GM21619 (cell line): Measurements from ENCODE around the gene CLOCK.

Source experiments
- ATAC-seq: cut with Tn5 transposase; IDR thresholded peaks from one replicate; pipeline ENCODE4 v1.9.1; 2021; ENCODE audit not compliant: unreplicated experiment

CLOCK gene

DNA sequence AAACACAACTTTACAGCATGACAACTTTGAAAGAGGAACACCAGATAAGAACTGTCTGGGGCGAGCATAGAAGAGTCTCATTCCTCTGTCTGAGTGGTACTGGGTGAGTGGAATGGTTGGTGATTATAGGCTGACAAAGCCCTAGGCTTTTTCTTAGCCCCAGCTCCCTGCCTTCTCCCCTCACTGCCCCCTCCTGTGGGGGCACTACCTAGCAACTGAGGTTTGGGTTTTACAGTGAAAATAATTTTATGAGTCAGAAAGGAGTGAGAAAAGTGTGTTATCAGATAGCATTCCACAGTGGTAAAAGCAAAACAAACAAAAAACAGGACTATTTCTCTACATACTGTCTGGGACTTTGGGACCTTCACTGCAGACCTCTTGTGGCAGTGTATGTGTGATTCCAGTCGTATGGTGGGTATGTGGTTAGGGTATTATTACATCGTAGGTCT lies 161.5 kb downstream of the CLOCK start:
- ATAC-seq, result no peak

DNA sequence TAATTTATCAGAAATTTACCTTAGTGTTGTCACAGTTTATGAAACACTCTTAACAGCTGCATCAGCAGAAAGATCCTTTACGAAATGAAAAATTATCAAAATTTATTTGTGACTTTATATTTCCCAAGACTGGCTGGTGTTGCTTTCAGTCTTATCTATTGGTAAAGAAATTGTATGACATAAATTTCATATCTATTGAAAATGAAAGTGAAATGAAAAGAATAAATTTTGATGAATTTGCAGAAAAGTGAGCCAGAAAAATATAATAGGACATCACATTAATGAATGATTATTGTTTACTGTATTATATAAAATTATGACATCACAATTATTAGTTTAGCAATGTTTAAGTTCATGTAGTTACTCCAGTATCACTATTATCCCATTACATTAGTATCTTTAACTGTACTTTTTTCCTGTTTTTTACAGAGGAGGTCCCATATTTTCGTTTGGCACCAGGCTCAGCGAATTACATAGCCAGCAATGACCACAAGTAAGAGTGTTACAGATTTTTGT lies 164.2 kb downstream of the CLOCK start:
- ATAC-seq, result no peak

- no peak for ATAC-seq
Measured at GRCh38 chr4:55381502-55381901, 165.2 kb downstream of the CLOCK start.

- ATAC-seq, result no peak
Measured at GRCh38 chr4:55380576-55380975, 166.1 kb downstream of the CLOCK start.

GRCh38 chr4:55378617-55379467 lies 167.9 kb downstream of the CLOCK start:
- no peak for ATAC-seq
